GM12801 (cell line): Measurements from ENCODE around the gene PMIS2.

Experiments
- TF ChIP-seq, protein P1 (sequence below): IDR thresholded peaks from one replicate; pipeline ENCODE4 v1.5.1; 2011; ENCODE audit warnings: control low read depth; ENCODE audit not compliant: insufficient read length; ENCODE audit errors: extremely low read depth

PMIS2 gene

GRCh38 chr19:35585848-35586247 lies at the start of gene PMIS2:
Gene PMIS2 (plus strand): TSS chr19:35586173. CDS start chr19:35586260, 87 bp downstream.
- TF ChIP-seq, protein P1, sequence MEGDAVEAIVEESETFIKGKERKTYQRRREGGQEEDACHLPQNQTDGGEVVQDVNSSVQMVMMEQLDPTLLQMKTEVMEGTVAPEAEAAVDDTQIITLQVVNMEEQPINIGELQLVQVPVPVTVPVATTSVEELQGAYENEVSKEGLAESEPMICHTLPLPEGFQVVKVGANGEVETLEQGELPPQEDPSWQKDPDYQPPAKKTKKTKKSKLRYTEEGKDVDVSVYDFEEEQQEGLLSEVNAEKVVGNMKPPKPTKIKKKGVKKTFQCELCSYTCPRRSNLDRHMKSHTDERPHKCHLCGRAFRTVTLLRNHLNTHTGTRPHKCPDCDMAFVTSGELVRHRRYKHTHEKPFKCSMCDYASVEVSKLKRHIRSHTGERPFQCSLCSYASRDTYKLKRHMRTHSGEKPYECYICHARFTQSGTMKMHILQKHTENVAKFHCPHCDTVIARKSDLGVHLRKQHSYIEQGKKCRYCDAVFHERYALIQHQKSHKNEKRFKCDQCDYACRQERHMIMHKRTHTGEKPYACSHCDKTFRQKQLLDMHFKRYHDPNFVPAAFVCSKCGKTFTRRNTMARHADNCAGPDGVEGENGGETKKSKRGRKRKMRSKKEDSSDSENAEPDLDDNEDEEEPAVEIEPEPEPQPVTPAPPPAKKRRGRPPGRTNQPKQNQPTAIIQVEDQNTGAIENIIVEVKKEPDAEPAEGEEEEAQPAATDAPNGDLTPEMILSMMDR: no peak

GRCh38 chr19:35539314-35539713 lies 46.7 kb upstream of the PMIS2 start:
- TF ChIP-seq, protein P1: no peak

DNA sequence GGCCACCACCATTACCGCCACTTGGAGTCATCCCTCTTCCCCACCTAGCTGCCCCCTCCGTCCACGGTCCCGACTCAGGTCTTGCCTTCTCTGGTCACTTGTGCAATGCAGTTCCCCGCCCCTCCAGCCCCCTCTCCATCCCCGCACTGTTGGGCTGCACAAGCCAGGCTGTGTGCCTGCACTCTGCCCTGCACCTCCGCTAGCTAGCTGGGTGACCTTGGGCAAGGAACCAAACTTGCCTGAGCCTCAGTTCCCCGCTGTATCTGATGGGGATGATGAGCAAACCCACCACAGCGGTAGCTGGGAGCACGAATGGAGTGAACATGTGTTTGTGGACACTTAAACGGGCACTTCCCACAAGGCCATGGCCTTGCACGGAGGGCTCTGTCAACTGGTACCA lies 46.1 kb upstream of the PMIS2 start:
- TF ChIP-seq, protein P1: no peak

DNA sequence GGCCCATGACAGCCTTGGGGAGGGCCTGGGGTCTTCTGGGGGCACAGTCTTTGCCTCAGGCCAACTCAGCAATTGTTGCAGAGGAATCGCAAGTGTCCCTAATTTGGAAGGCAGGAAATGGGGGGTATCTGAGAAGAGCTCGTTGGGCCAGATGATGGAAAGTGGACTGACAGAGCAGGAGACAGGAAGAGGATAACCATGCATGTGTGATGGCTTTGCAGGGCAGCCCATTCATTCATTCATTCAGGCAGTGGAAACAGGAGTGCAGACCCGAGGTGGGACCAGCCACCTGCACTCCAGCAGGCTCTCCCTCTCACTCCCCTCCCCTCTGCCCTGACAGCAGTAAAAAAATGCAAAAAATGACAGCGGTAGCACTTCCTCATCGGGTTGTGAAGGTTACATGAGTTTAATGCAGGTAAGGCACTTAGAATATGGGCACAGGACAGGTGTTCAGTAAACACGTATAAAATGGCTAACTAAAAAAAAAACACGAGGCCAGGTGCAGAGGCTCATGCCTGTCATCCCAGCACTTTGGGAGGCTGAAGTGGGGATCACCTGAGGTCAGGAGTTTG lies 45.5 kb upstream of the PMIS2 start:
- TF ChIP-seq, protein P1: no peak

DNA sequence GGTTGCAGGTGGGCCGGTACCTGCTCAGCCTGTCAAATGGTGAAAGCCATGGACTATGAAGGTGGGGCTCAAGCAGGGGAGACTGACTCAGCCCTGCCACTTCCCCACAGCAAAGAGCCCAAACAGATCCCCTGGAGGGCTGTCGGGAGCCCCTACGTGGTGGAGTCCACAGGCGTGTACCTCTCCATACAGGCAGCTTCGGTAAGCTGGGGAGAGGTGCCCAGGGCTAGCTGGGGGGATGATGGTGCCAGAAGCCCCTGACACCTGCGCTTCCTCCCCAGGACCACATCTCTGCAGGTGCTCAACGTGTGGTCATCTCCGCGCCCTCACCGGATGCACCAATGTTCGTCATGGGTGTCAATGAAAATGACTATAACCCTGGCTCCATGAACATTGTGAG lies 43.8 kb upstream of the PMIS2 start:
- TF ChIP-seq, protein P1: no peak

GRCh38 chr19:35543280-35544109 lies 42.5 kb upstream of the PMIS2 start:
- TF ChIP-seq, protein P1: no peak

- TF ChIP-seq, protein P1: no peak
Observed at GRCh38 chr19:35544110-35544802, 41.7 kb upstream of the PMIS2 start.
